Activated T-helper 1 cell treated with anti-CD3 and anti-CD28 coated beads, Interleukin-12 subunit alpha, Interleukin-12 subunit beta, Interleukin-2, Interleukin-4 antibody, amounts not matched to agents 30 ng/mL and 10 ng/mL and 1 ng/mL, durations not matched to agents 14 hours and 24 hours and 36 hours (primary cell): ENCODE data around the gene CCND3. TPM values are rescaled to one million over a fixed set of nuclear protein-coding genes. Genes with fewer than 3 reads are reported as not detected.
A peak's percentile ranks its signal among the peaks of the same experiment; 100 is the strongest.

Source experiments
- DNase-seq: peaks from one replicate; pipeline ENCODE4 v3.0.0; 2021; ENCODE audit warnings: low spot score
- H3K27ac Mint-ChIP-seq: one replicate; pipeline ENCODE4 v1.8.0; 2021; ENCODE audit warnings: mild to moderate bottlenecking, mixed read lengths
- H3K27me3 Mint-ChIP-seq: one replicate; pipeline ENCODE4 v1.8.0; 2022; ENCODE audit warnings: mild to moderate bottlenecking, moderate library complexity, mixed read lengths; ENCODE audit not compliant: insufficient read depth
- H3K36me3 Mint-ChIP-seq: one replicate; pipeline ENCODE4 v1.8.0; 2021; ENCODE audit warnings: low read depth, mixed read lengths
- H3K4me1 Mint-ChIP-seq: one replicate; pipeline ENCODE4 v1.8.0; 2021; ENCODE audit warnings: low read depth, mixed read lengths
- H3K4me3 Mint-ChIP-seq: one replicate; pipeline ENCODE4 v1.8.0; 2021; ENCODE audit warnings: mild to moderate bottlenecking, moderate library complexity, mixed read lengths
- H3K9me3 Mint-ChIP-seq: one replicate; pipeline ENCODE4 v1.8.0; 2021; ENCODE audit warnings: mixed read lengths
- intact Hi-C: fragments of 100-400 bp; cut with micrococcal nuclease; formaldehyde crosslinking; loops from one replicate; pipeline ENCODE4 v1.15.1; 2024
- total RNA-seq: library from RNA; stranded (reverse); gene quantifications from 2 replicates; pipeline ENCODE4 v1.2.3, GENCODE V29; 2022

The CCND3 gene
- total RNA-seq, 1 donor from 2014 or later, result 351 TPM

GRCh38 chr6:41932378-41932777 lies 9.2 kb downstream of the CCND3 start:
- peaks cover 61% of the 10 kb centered on the region for H3K4me1 Mint-ChIP-seq
- DNase-seq, result no peak
- intact Hi-C loops, result no loop called here
- no peak overlapping the region for H3K4me3 Mint-ChIP-seq
- peaks cover 63% of the 10 kb centered on the region for H3K36me3 Mint-ChIP-seq
- no peaks in the 10 kb centered on the region for H3K9me3 Mint-ChIP-seq
- no peaks in the 10 kb centered on the region for H3K27me3 Mint-ChIP-seq
- H3K27ac Mint-ChIP-seq, result no peak overlapping the region

GRCh38 chr6:41931792-41932191 lies 9.8 kb downstream of the CCND3 start:
- peaks cover 60% of the 10 kb centered on the region for H3K36me3 Mint-ChIP-seq
- H3K9me3 Mint-ChIP-seq, result no peaks in the 10 kb centered on the region
- peaks cover 58% of the 10 kb centered on the region for H3K4me1 Mint-ChIP-seq
- no peak overlapping the region for H3K4me3 Mint-ChIP-seq
- no peak for DNase-seq
- no peaks in the 10 kb centered on the region for H3K27me3 Mint-ChIP-seq
- intact Hi-C loops, result no loop called here
- peak overlapping the region; percentile 32 for H3K27ac Mint-ChIP-seq

- no peaks in the 10 kb centered on the region for H3K9me3 Mint-ChIP-seq
- intact Hi-C loops, result loop anchor here (10.0 kb wide), 1 partner anchor 635 kb away; the partner anchor contains the start of gene UBR2
- no peak overlapping the region for H3K4me3 Mint-ChIP-seq
- peaks cover 46% of the 10 kb centered on the region for H3K4me1 Mint-ChIP-seq
- no peak overlapping the region for H3K27ac Mint-ChIP-seq
- H3K27me3 Mint-ChIP-seq, result no peaks in the 10 kb centered on the region
- peaks cover 54% of the 10 kb centered on the region for H3K36me3 Mint-ChIP-seq
- no peak for DNase-seq
These were observed 11.7 kb downstream of the CCND3 start for GRCh38 chr6:41929924-41930323.

- DNase-seq, result no peak
- no peaks in the 10 kb centered on the region for H3K27me3 Mint-ChIP-seq
- H3K36me3 Mint-ChIP-seq, result peaks cover 58% of the 10 kb centered on the region
- H3K4me1 Mint-ChIP-seq, result peaks cover 52% of the 10 kb centered on the region
- H3K27ac Mint-ChIP-seq, result no peak overlapping the region
- H3K4me3 Mint-ChIP-seq, result no peak overlapping the region
- intact Hi-C loops, result loop anchor here (10.0 kb wide), 1 partner anchor 638 kb away; the partner anchor contains the start of gene UBR2
- no peaks in the 10 kb centered on the region for H3K9me3 Mint-ChIP-seq
These were observed 14.4 kb downstream of the CCND3 start for GRCh38 chr6:41927253-41927652.

- peaks cover 54% of the 10 kb centered on the region for H3K4me1 Mint-ChIP-seq
- peaks cover 28% of the 10 kb centered on the region for H3K36me3 Mint-ChIP-seq
- no peaks in the 10 kb centered on the region for H3K27me3 Mint-ChIP-seq
- H3K4me3 Mint-ChIP-seq, result peak overlapping the region; percentile 98
- peak overlapping the region; percentile 98 for H3K27ac Mint-ChIP-seq
- H3K9me3 Mint-ChIP-seq, result no peaks in the 10 kb centered on the region
- intact Hi-C loops, result loop anchor here (10.0 kb wide), 1 partner anchor 643 kb away; the partner anchor contains the start of gene UBR2
- no peak for DNase-seq
These were observed 19.5 kb downstream of the CCND3 start for GRCh38 chr6:41922154-41922553.

- DNase-seq, result no peak
- H3K27ac Mint-ChIP-seq, result peak overlapping the region; percentile 98
- intact Hi-C loops, result loop anchor here (1.0 to 10.0 kb wide), 11 partner anchors 15 to 643 kb away; partner anchors contain the start of genes CCND3, MRPS10, PRICKLE4 and TFEB
- H3K4me1 Mint-ChIP-seq, result peaks cover 54% of the 10 kb centered on the region
- H3K36me3 Mint-ChIP-seq, result peaks cover 29% of the 10 kb centered on the region
- H3K27me3 Mint-ChIP-seq, result no peaks in the 10 kb centered on the region
- H3K4me3 Mint-ChIP-seq, result peak overlapping the region; percentile 98
- no peaks in the 10 kb centered on the region for H3K9me3 Mint-ChIP-seq
These were observed 20.0 kb downstream of the CCND3 start for GRCh38 chr6:41921712-41921998.

- no peaks in the 10 kb centered on the region for H3K9me3 Mint-ChIP-seq
- H3K27me3 Mint-ChIP-seq, result no peaks in the 10 kb centered on the region
- H3K27ac Mint-ChIP-seq, result peak within 1 kb of the TSS; percentile 98
- peak; percentile 89 for DNase-seq
- H3K36me3 Mint-ChIP-seq, result peaks cover 31% of the 10 kb centered on the region
- intact Hi-C loops, result loop anchor here (1.0 to 10.0 kb wide), 11 partner anchors 15 to 644 kb away; partner anchors contain the start of genes CCND3, MRPS10, PRICKLE4 and TFEB
- peak within 1 kb of the TSS; percentile 98 for H3K4me3 Mint-ChIP-seq
- H3K4me1 Mint-ChIP-seq, result peaks cover 53% of the 10 kb centered on the region
These were observed 20.5 kb downstream of the CCND3 start, which contains the start of the genes BYSL and MED20 for GRCh38 chr6:41920921-41921711. TSS of gene BYSL (plus strand) at chr6:41921499. CDS start at chr6:41921563, 64 bp downstream. TSS of gene MED20 (minus strand) at chr6:41921139. CDS start at chr6:41921018, 121 bp downstream.

- H3K4me1 Mint-ChIP-seq, result peaks cover 40% of the 10 kb centered on the region
- H3K9me3 Mint-ChIP-seq, result no peaks in the 10 kb centered on the region
- no peak overlapping the region for H3K4me3 Mint-ChIP-seq
These were observed 24.1 kb downstream of the CCND3 start for GRCh38 chr6:41917528-41917927.

GRCh38 chr6:41914869-41915530 lies 26.6 kb downstream of the CCND3 start:
- intact Hi-C loops, result no loop called here
- H3K27me3 Mint-ChIP-seq, result no peaks in the 10 kb centered on the region
- H3K36me3 Mint-ChIP-seq, result peaks cover 22% of the 10 kb centered on the region
- H3K4me1 Mint-ChIP-seq, result peaks cover 30% of the 10 kb centered on the region
- no peak for DNase-seq
- no peak overlapping the region for H3K4me3 Mint-ChIP-seq
- no peaks in the 10 kb centered on the region for H3K9me3 Mint-ChIP-seq
- H3K27ac Mint-ChIP-seq, result no peak overlapping the region

More at GRCh38 chr6:41917528-41917927, 24.1 kb downstream of the CCND3 start:
- no peak for DNase-seq
- H3K27me3 Mint-ChIP-seq, result no peaks in the 10 kb centered on the region
- peaks cover 27% of the 10 kb centered on the region for H3K36me3 Mint-ChIP-seq
- intact Hi-C loops, result loop anchor here (1.0 kb wide), 3 partner anchors 22 to 127 kb away; partner anchors contain the start of gene USP49
- peak overlapping the region; percentile 70 for H3K27ac Mint-ChIP-seq

GRCh38 chr6:41914343-41914742 lies 27.3 kb downstream of the CCND3 start:
- intact Hi-C loops, result no loop called here
- H3K36me3 Mint-ChIP-seq, result peaks cover 24% of the 10 kb centered on the region
- no peaks in the 10 kb centered on the region for H3K27me3 Mint-ChIP-seq
- no peak overlapping the region for H3K27ac Mint-ChIP-seq
- H3K4me3 Mint-ChIP-seq, result no peak overlapping the region
- no peaks in the 10 kb centered on the region for H3K9me3 Mint-ChIP-seq
- H3K4me1 Mint-ChIP-seq, result peaks cover 31% of the 10 kb centered on the region
- DNase-seq, result no peak

GRCh38 chr6:41909727-41910126 lies 31.9 kb downstream of the CCND3 start:
- Mint-ChIP-seq H3K27ac (no peak overlapping the region), H3K36me3 (peaks cover 38% of the 10 kb centered on the region), H3K27me3 (no peaks in the 10 kb centered on the region), H3K9me3 (no peaks in the 10 kb centered on the region), H3K4me3 (no peak overlapping the region), H3K4me1 (peaks cover 33% of the 10 kb centered on the region)
- no peak for DNase-seq
- intact Hi-C loops, result no loop called here

- Mint-ChIP-seq H3K9me3 (no peaks in the 10 kb centered on the region), H3K4me3 (no peak overlapping the region), H3K27ac (no peak overlapping the region), H3K36me3 (peaks cover 16% of the 10 kb centered on the region), H3K4me1 (peaks cover 32% of the 10 kb centered on the region), H3K27me3 (no peaks in the 10 kb centered on the region)
- DNase-seq, result peak; percentile 31
- intact Hi-C loops, result loop anchor here (1.0 kb wide), 2 partner anchors 34 to 142 kb away; no protein-coding TSS in a partner anchor
These were observed 39.6 kb downstream of the CCND3 start for GRCh38 chr6:41901882-41902519.
